HL-60 (cell line): ENCODE results near the gene ZMYND12.

Experiments used
- POLR2AphosphoS5 ChIP-seq: IDR thresholded peaks from 2 replicates; pipeline ENCODE4 v1.6.1; 2012; ENCODE audit warnings: low read depth
- SPI1 ChIP-seq: IDR thresholded peaks from 2 replicates; pipeline ENCODE4 v1.6.1; 2012; ENCODE audit warnings: low read depth, mild to moderate bottlenecking, borderline replicate concordance
- TF ChIP-seq, protein P1 (sequence below): IDR thresholded peaks from one replicate; pipeline ENCODE4 v1.5.1; 2011; ENCODE audit warnings: low read length, control low read depth, inconsistent platforms; ENCODE audit not compliant: insufficient read depth
- TF ChIP-seq, protein P2 (sequence below): IDR thresholded peaks from 2 replicates; pipeline ENCODE4 v1.6.1; 2012; ENCODE audit warnings: low read depth; ENCODE audit not compliant: insufficient replicate concordance

DNA sequence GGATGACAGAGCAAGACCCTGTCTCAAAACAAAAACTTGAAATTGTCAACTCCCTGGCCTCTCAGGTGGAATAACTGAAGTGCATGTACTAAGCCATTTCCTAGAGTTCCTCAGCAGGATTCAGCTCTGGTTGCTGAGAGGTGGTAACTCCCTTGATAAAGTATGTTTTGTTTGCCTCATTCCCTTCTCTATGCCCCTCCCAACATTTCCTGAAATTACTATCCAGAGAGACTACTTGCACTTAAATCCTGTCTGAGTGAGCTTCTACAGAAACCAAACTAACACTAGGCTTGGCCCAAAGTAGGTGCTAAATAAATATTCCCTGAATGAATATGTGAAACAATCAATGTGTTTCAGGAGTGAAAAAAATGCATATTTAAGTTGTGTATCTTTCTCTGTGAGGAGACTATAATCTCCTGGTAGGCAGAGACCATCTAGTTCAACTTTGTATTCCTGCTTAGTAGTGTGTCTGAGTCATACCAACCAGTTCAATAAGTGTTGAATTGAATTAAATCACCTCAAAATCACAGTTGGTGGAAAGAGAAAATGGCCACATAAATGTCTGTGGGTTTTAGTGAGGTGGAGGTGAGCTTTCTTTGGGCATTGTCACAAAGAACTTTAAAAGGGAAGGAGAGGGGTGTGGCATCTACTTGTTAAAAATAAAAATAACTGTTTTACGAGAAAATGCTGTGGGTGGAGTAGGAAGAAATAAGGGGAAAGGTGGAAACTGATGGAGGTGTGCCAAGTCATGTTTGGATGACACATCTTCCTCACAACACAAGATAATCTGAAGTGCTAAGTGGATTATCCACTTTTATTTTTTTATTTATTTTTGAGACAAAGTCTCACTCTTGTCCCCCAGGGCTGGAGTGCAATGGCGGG, 62.6 kb downstream of the ZMYND12 start:
- TF ChIP-seq SPI1 (no peak), POLR2AphosphoS5 (no peak)
- TF ChIP-seq, protein P1, sequence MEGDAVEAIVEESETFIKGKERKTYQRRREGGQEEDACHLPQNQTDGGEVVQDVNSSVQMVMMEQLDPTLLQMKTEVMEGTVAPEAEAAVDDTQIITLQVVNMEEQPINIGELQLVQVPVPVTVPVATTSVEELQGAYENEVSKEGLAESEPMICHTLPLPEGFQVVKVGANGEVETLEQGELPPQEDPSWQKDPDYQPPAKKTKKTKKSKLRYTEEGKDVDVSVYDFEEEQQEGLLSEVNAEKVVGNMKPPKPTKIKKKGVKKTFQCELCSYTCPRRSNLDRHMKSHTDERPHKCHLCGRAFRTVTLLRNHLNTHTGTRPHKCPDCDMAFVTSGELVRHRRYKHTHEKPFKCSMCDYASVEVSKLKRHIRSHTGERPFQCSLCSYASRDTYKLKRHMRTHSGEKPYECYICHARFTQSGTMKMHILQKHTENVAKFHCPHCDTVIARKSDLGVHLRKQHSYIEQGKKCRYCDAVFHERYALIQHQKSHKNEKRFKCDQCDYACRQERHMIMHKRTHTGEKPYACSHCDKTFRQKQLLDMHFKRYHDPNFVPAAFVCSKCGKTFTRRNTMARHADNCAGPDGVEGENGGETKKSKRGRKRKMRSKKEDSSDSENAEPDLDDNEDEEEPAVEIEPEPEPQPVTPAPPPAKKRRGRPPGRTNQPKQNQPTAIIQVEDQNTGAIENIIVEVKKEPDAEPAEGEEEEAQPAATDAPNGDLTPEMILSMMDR = no peak
- TF ChIP-seq, protein P2, sequence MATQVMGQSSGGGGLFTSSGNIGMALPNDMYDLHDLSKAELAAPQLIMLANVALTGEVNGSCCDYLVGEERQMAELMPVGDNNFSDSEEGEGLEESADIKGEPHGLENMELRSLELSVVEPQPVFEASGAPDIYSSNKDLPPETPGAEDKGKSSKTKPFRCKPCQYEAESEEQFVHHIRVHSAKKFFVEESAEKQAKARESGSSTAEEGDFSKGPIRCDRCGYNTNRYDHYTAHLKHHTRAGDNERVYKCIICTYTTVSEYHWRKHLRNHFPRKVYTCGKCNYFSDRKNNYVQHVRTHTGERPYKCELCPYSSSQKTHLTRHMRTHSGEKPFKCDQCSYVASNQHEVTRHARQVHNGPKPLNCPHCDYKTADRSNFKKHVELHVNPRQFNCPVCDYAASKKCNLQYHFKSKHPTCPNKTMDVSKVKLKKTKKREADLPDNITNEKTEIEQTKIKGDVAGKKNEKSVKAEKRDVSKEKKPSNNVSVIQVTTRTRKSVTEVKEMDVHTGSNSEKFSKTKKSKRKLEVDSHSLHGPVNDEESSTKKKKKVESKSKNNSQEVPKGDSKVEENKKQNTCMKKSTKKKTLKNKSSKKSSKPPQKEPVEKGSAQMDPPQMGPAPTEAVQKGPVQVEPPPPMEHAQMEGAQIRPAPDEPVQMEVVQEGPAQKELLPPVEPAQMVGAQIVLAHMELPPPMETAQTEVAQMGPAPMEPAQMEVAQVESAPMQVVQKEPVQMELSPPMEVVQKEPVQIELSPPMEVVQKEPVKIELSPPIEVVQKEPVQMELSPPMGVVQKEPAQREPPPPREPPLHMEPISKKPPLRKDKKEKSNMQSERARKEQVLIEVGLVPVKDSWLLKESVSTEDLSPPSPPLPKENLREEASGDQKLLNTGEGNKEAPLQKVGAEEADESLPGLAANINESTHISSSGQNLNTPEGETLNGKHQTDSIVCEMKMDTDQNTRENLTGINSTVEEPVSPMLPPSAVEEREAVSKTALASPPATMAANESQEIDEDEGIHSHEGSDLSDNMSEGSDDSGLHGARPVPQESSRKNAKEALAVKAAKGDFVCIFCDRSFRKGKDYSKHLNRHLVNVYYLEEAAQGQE = no peak
